H1 (cell line): ENCODE measurements around the gene RAB11FIP5. TPM values are rescaled to one million over a fixed set of nuclear protein-coding genes. Genes with fewer than 3 reads are reported as not detected.

ENCODE experiments used
- BCL11A ChIP-seq, 2 experiments: IDR thresholded peaks; one replicate each; pipeline ENCODE4 v1.6.1; 2011; ENCODE audit warnings: low read depth in 2 of 2, low read length in 2 of 2, mild to moderate bottlenecking in 2 of 2
- CTCF ChIP-seq, 3 experiments: IDR thresholded peaks; 1 replicate in 2 of 3; 2 replicates in 1 of 3; pipeline versions ENCODE4 v1.5.1 to v1.6.1; 2011; ENCODE audit warnings: low read length in 3 of 3, mild to moderate bottlenecking in 3 of 3, inconsistent platforms in 2 of 3, low read depth in 1 of 3, moderate library complexity in 1 of 3; ENCODE audit not compliant: insufficient read depth in 1 of 3; ENCODE audit errors: control extremely low read depth in 1 of 3
- SP4 ChIP-seq: IDR thresholded peaks from 2 replicates; pipeline ENCODE4 v1.6.1; 2012; ENCODE audit warnings: low read length, inconsistent platforms
- polyA plus RNA-seq, 7 experiments: library from polyadenylated mRNA; depleted of rRNA in 3 of 7; stranded (reverse) in 5 of 7; unstranded in 2 of 7; fragments of >200 nt in 5 of 7; fragments of 200-250 nt in 2 of 7; gene quantifications; 1 replicate in 5 of 7; 2 replicates in 1 of 7; 4 replicates in 1 of 7; pipeline versions ENCODE4 v1.2.1 to v1.2.3, GENCODE V29; 2011 to 2013; ENCODE audit warnings: missing spikeins in 2 of 7, mixed read lengths in 2 of 7
- total RNA-seq: library from RNA; stranded (reverse); fragmentation: NEBNext Ultra II Directional; extraction: Animal tissue kit (Norgen Biotek cat#: 25700); gene quantifications from 2 replicates; pipeline ENCODE4 v1.2.1, GENCODE V29; 2021

RAB11FIP5 gene
- total and polyA plus RNA-seq, 2 of the 8 experiments (the other 6 are each of a cell fraction or from before 2014, with no cell fraction given), result 6.3 to 17.0 TPM

- no peak for TF ChIP-seq CTCF (IDR thresholded peaks at IDR 0.05; ENCODE audit: control extremely low read depth in 1 of 3, insufficient read depth in 1 of 3, low read depth in 1 of 3, low read length in 3 of 3)
- TF ChIP-seq SP4, result no peak
- no peak for TF ChIP-seq BCL11A (IDR thresholded peaks at IDR 0.05; ENCODE audit: low read depth in 2 of 2, low read length in 2 of 2)
Observed at GRCh38 chr2:73116182-73116960, 3.6 kb upstream of the RAB11FIP5 start (continued).
